Activated CD8-positive, alpha-beta memory T cell treated with anti-CD3 and anti-CD28 coated beads, Interleukin-2, amount 50 U/mL, for 24 hours (primary cell): ENCODE data around the gene RDH8.

ENCODE experiments used
- DNase-seq: peaks from one replicate; pipeline ENCODE4 v3.0.0-alpha.2; 2020; ENCODE audit errors: extremely low read depth

Gene RDH8

GRCh38 chr19:10013316-10013715, at the start of gene RDH8:
TSS of gene RDH8 (plus strand) at chr19:10013483. CDS start at chr19:10013498, 15 bp downstream.
- no peak for DNase-seq

GRCh38 chr19:9966024-9966423, 47.3 kb upstream of the RDH8 start:
- DNase-seq = no peak

- no peak for DNase-seq
These were observed 46.8 kb upstream of the RDH8 start for GRCh38 chr19:9966448-9966847.

- no peak for DNase-seq
These were observed 46.0 kb upstream of the RDH8 start for GRCh38 chr19:9967326-9967725.

- no peak for DNase-seq
These were observed 44.2 kb upstream of the RDH8 start for GRCh38 chr19:9968820-9969687.

GRCh38 chr19:9969688-9969975, 43.7 kb upstream of the RDH8 start:
- no peak for DNase-seq

GRCh38 chr19:9970481-9970880, 42.8 kb upstream of the RDH8 start:
- no peak for DNase-seq

- no peak for DNase-seq
These were observed 42.0 kb upstream of the RDH8 start for GRCh38 chr19:9971166-9971897.

- no peak for DNase-seq
These were observed 41.2 kb upstream of the RDH8 start for GRCh38 chr19:9972103-9972502.

GRCh38 chr19:9981406-9982260, 31.6 kb upstream of the RDH8 start:
- DNase-seq = no peak

- DNase-seq = no peak
These were observed 26.4 kb upstream of the RDH8 start for GRCh38 chr19:9986787-9987281.

GRCh38 chr19:9989504-9989903, 23.8 kb upstream of the RDH8 start:
- DNase-seq = no peak

GRCh38 chr19:9991425-9992191, 21.7 kb upstream of the RDH8 start:
- no peak for DNase-seq

- DNase-seq = no peak
These were observed 18.2 kb upstream of the RDH8 start for GRCh38 chr19:9995084-9995483.

- DNase-seq = no peak
These were observed 17.3 kb upstream of the RDH8 start for GRCh38 chr19:9995999-9996398.

GRCh38 chr19:9996541-9996940, 16.7 kb upstream of the RDH8 start:
- no peak for DNase-seq

- peak; percentile 17 for DNase-seq
These were observed 13.0 kb upstream of the RDH8 start for GRCh38 chr19:10000171-10000826.

- DNase-seq = no peak
These were observed 11.4 kb upstream of the RDH8 start for GRCh38 chr19:10001899-10002298.

- no peak for DNase-seq
These were observed 10.0 kb upstream of the RDH8 start for GRCh38 chr19:10003271-10003670.

- no peak for DNase-seq
These were observed 8.7 kb upstream of the RDH8 start for GRCh38 chr19:10004617-10005016.
